Cardiac fibroblast (primary cell): ENCODE measurements around the gene GPR75.
"Not testable (repeated sequence)": the region's sequence is repeated elsewhere in the genome, so short reads cannot be mapped to it uniquely, and the experiment has no call there.

ENCODE experiments used
- DNase-seq, 2 donors: peaks; one replicate each; pipeline versions ENCODE4 v3.0.0 to v3.0.0-alpha.2; 2010; ENCODE audit warnings: low read depth in 2 of 2
- H3K4me3 ChIP-seq, 2 donors: replicated peaks in 1 of 2; 1 replicate in 1 of 2; 2 replicates in 1 of 2; pipeline ENCODE4 v1.5.1; 2011; ENCODE audit warnings: low read depth in 2 of 2, low read length in 2 of 2, mild to moderate bottlenecking in 2 of 2, moderate library complexity in 1 of 2
- TF ChIP-seq, protein P1 (sequence below): IDR thresholded peaks from one replicate; pipeline ENCODE4 v1.5.1; 2011; ENCODE audit warnings: low read depth, mild to moderate bottlenecking, low read length, inconsistent platforms

GPR75 gene

DNA sequence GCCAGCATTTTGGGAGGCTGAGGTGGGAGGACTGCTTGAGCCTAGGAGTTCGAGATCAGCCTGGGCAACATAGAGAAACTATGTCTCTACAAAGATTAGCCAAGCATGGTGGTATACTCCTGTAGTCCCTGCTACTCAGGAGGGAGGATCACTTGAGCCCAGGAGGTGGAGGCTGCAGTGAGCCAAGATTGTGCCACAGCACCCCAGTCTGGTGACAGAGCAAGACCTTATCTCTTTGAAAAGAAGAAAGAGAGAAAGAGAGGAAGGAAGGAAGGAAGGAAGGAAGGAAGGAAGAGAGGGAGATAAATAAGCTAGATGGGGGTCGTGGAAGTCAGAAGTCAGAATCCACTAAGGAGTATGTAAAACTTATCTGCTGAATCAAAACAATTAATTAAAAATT is 16.2 kb downstream of the GPR75 start:
- no peak for DNase-seq
- TF ChIP-seq, protein P1, sequence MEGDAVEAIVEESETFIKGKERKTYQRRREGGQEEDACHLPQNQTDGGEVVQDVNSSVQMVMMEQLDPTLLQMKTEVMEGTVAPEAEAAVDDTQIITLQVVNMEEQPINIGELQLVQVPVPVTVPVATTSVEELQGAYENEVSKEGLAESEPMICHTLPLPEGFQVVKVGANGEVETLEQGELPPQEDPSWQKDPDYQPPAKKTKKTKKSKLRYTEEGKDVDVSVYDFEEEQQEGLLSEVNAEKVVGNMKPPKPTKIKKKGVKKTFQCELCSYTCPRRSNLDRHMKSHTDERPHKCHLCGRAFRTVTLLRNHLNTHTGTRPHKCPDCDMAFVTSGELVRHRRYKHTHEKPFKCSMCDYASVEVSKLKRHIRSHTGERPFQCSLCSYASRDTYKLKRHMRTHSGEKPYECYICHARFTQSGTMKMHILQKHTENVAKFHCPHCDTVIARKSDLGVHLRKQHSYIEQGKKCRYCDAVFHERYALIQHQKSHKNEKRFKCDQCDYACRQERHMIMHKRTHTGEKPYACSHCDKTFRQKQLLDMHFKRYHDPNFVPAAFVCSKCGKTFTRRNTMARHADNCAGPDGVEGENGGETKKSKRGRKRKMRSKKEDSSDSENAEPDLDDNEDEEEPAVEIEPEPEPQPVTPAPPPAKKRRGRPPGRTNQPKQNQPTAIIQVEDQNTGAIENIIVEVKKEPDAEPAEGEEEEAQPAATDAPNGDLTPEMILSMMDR, result no peak
- H3K4me3 ChIP-seq, result no peak overlapping the region

DNA sequence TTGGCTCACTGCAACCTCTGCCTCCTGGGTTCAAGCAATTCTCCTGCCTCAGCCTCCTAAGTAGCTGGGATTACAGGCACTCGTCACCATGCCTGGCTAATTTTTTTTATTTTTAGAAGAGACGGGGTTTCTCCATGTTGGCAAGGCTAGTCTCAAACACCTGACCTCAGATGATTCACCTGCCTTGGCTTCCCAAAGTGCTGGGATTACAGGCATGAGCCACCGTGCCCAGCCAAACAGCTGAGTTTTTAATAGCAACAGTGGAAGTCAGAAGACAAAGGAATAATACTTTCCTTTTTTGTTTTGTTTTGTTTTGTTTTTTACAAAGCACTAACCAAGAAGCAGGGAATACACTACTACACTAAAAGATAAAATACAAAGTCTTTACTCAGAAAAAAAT is 16.9 kb downstream of the GPR75 start:
- no peak overlapping the region for H3K4me3 ChIP-seq
- TF ChIP-seq, protein P1, result no peak
- no peak for DNase-seq

DNA sequence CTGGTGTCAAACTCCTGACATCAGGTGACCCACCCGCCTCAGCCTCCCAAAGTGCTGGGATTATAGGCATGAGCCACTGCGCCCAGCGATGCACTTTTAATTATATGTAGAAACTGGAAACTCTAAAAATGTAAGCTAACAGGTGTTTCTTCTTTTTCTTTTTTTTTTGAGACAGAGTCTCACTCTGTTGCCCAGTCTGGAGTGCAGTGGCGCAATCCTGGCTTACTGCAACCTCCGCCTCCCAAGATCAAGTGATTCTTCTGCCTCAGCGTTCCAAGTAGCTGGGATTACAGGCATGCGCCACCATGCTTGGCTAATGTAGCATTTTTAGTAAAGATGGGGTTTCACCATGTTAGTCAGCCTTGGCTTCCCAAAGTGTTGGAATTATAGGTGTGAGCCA is 18.1 kb downstream of the GPR75 start:
- H3K4me3 ChIP-seq, DNase-seq: not testable (repeated sequence)

DNA sequence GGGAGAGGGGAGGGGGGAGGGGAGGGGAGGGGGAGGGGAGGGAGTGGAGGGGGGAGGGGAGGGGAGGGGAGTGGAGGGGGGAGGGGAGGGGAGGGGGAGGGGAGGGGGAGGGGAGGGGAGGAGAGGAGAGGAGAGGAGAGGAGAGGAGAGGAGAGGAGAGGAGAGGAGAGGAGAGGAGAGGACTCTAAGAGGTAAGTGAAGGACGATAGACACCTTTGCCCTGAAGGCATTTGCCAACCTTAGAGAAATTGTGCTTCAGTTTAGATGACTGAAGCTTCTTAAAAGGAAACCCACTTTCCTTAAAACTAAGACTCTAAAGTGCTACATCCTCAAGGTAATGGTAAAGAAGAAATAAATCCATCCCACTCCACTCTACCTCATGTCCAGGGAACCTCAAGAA is 19.2 kb downstream of the GPR75 start:
- DNase-seq, result no peak
- H3K4me3 ChIP-seq, result no peak overlapping the region
- TF ChIP-seq, protein P1, result no peak

DNA sequence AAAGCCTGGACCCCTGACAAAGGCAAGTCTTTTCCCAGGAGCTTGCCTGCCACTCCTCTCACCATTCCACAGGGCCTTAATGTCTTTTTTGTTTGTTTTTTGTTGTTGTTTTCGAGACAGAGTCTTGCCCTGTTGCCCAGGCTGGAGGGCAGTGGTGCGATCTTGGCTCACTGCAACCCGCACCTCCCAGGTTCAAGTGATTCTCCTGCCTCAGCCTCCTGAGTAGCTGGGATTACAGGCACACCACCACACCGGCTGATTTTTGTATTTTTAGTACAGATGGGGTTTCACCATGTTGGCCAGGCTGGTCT is 29.8 kb downstream of the GPR75 start:
- not testable (repeated sequence) for H3K4me3 ChIP-seq, DNase-seq

DNA sequence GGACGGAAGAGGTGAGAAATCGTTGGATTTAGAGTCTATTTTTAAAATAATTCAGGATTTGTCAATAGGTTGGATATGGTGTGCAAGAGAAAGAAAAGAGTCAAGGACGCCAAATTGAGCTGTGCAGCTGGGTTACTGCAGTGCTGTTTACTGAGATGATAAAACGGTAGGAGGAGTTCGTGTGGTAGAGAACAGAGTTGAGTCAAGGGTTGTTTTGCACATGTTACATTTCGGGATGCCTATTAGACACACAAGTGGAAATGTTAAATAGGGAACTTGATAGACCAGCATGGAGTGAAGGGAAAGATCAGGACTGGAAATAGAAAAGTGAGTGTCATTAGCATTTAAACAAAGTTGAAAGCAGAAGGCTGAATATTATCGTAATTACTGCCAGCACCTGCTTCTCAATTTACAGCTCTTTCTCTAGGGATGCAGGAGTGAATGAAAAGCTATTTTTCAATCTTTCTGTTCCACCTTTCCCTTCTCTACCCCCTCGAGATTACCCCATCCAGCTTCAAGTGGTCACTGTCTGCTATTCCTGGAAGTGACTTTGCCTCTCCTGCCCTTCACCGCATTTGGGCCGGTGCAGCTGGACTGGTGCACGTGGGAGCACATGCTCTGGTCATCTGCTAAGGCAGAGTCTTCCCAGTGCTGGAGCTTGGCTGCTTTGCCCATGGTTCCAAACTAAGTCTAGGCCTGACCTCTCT is 30.3 kb downstream of the GPR75 start:
- DNase-seq, result no peak
- TF ChIP-seq, protein P1, result no peak
- H3K4me3 ChIP-seq, result no peak overlapping the region

DNA sequence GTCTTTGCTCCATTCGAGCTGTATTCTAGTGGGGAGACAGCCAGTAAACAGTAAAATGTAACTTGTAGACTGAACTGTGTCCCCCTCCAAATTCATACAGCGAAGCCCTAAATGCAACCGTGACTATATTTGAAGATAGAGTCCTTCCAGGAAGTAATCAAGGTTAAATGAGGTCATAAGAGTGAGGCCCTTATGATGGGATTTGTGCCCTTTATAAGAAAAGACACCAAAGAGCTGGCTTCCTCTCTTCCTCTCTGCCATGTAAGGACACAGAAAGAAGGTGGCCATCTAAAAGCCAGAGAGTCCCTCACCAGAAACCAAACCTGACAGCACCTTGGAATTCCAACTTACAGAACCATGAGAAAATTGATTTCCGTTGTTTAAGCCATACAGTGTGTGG is 31.4 kb downstream of the GPR75 start:
- TF ChIP-seq, protein P1, result no peak
- DNase-seq, result no peak
- no peak overlapping the region for H3K4me3 ChIP-seq

DNA sequence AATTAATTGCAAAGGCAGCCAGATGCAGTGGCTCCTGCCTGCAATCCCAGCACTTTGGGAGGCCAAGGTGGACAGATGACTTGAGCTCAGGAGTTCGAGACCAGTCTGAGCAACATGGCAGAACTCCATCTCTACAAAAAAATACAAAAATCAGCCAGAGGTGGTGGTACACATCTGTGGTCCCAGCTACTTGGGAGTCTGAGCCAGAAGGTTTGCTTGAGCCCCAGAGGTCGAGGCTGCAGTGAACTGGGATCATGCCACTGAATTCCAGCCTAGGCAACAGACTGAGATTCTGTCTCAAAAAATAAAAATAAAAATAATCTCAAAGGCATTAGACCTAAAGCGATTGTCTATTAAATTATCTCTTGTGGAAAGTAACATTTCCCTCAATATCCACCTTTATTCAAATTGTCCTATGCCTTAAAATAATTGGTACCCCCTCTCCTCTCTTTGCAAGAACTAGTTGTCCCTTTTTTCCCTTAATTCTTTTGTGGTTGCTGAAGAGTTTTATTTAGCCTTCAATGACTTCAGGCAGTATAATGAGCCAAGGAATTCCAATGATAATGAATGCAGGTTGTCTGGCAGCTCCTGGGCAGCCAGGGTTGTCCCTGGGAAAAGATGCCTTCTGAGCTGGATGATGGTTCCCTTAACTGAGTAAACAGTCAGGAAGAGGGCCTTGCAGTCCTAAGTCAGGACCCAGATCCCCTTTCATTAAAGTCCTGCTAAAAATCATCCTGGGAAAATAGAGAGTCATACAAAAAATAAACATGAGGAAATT is 32.2 kb downstream of the GPR75 start:
- H3K4me3 ChIP-seq, result no peak overlapping the region
- no peak for DNase-seq
- TF ChIP-seq, protein P1, result no peak
